ENCODE measurements around the gene RAB11A. TPM values are rescaled to one million over a fixed set of nuclear protein-coding genes. Genes with fewer than 3 reads are reported as not detected.

Gene RAB11A
- total RNA-seq, 1 experiment from 2014 or later, result 245 TPM

- TF ChIP-seq STAT6 (CRISPR knock-in tag; conservative IDR thresholded peaks at IDR 0.05; ENCODE audit: low read depth), result no peak
- TF ChIP-seq TEAD4 (CRISPR knock-in tag; IDR thresholded peaks at IDR 0.05), result no peak
Measured at GRCh38 chr15:65914981-65915925, 46.0 kb downstream of the RAB11A start (continued).

- no peak overlapping the region for H3K4me3 Mint-ChIP-seq
- POLR2A ChIA-PET, result interaction anchor here (0.6 to 1.0 kb wide), 2 partner anchors 152 to 373 kb away, joined by 3 to 4 read pairs; no protein-coding TSS in a partner anchor
- CTCF ChIA-PET, result interaction anchor here (0.5 to 2.4 kb wide), 58 partner anchors 9 to 471 kb away, joined by 3 to 21 read pairs (median 3); partner anchors contain the start of genes DENND4A, DIS3L, INTS14 and RAB11A
Measured at GRCh38 chr15:65916041-65916663, 46.9 kb downstream of the RAB11A start.

GRCh38 chr15:65916664-65917406, 47.5 kb downstream of the RAB11A start:
- Mint-ChIP-seq H3K4me1 (peaks cover 18% of the 10 kb centered on the region), H3K36me3 (no peaks in the 10 kb centered on the region), H3K9me3 (no peaks in the 10 kb centered on the region), H3K4me3 (no peak overlapping the region), H3K27ac (0 out of 2 replicates have a peak overlapping the region, but pooled peaks have one; percentile 57), H3K27me3 (ENCODE audit: low read depth) (no peaks in the 10 kb centered on the region)
- ATAC-seq (peak; percentile 99), DNase-seq (ENCODE audit: low spot score) (peak; percentile 87)
- TF ChIP-seq MAX (CRISPR knock-in tag; IDR thresholded peaks at IDR 0.05) (no peak), CTCF (IDR thresholded peaks at IDR 0.05) (peak; percentile 37; the same call in 1 of the 2 replicates), FOXP1 (CRISPR knock-in tag; IDR thresholded peaks at IDR 0.05; ENCODE audit: borderline replicate concordance) (peak; percentile 60; the same call in 1 of the 2 replicates), ETV6 (CRISPR knock-in tag; IDR thresholded peaks at IDR 0.05) (0 out of 2 replicates have a peak, but pooled peaks have one; percentile 34)
- CTCF ChIA-PET, result interaction anchor here (0.5 to 2.4 kb wide), 57 partner anchors 8 to 470 kb away, joined by 3 to 21 read pairs (median 3); partner anchors contain the start of genes DENND4A, DIS3L, INTS14 and RAB11A
- POLR2A ChIA-PET, result interaction anchor here (0.6 to 1.0 kb wide), 2 partner anchors 151 to 373 kb away, joined by 3 to 4 read pairs; no protein-coding TSS in a partner anchor

More at GRCh38 chr15:65916041-65916663, 46.9 kb downstream of the RAB11A start:
- ATAC-seq (no peak), DNase-seq (ENCODE audit: low spot score) (no peak)
- Mint-ChIP-seq H3K27ac (peak overlapping the region; percentile 57), H3K27me3 (ENCODE audit: low read depth) (no peaks in the 10 kb centered on the region), H3K4me1 (peaks cover 13% of the 10 kb centered on the region), H3K36me3 (no peaks in the 10 kb centered on the region), H3K9me3 (no peaks in the 10 kb centered on the region)
- no peak for TF ChIP-seq ZNF423 (CRISPR knock-in tag; IDR thresholded peaks at IDR 0.05)
- no peak for TF ChIP-seq FOXP1 (CRISPR knock-in tag; IDR thresholded peaks at IDR 0.05; ENCODE audit: borderline replicate concordance)

GRCh38 chr15:65917407-65917756, 48.1 kb downstream of the RAB11A start:
- DNase-seq (ENCODE audit: low spot score), result no peak
- no peak for ATAC-seq
- Mint-ChIP-seq H3K4me3 (no peak overlapping the region), H3K36me3 (no peaks in the 10 kb centered on the region), H3K9me3 (no peaks in the 10 kb centered on the region), H3K27ac (no peak overlapping the region; the same call in 1 of the 2 replicates), H3K27me3 (ENCODE audit: low read depth) (no peaks in the 10 kb centered on the region), H3K4me1 (peaks cover 20% of the 10 kb centered on the region)
- ChIA-PET CTCF (interaction anchor here (1.8 to 2.4 kb wide), 2 partner anchors 65 to 167 kb away, joined by 9 to 11 read pairs; no protein-coding TSS in a partner anchor), POLR2A (no interaction called here)
- TF ChIP-seq ELF4 (CRISPR knock-in tag; IDR thresholded peaks at IDR 0.05; ENCODE audit: low read depth) (no peak), ZMAT4 (CRISPR knock-in tag; IDR thresholded peaks at IDR 0.05) (no peak), SMAD4 (CRISPR knock-in tag; IDR thresholded peaks at IDR 0.05) (no peak), OVOL2 (CRISPR knock-in tag; IDR thresholded peaks at IDR 0.05; ENCODE audit: borderline replicate concordance) (no peak), PRDM15 (CRISPR knock-in tag; IDR thresholded peaks at IDR 0.05) (no peak), MAX (CRISPR knock-in tag; IDR thresholded peaks at IDR 0.05) (no peak)

Measured in WTC11 (cell line).